ENCODE measurements around the gene MYLK. TPM values are rescaled to one million over a fixed set of nuclear protein-coding genes. Genes with fewer than 3 reads are reported as not detected.
"Not testable (repeated sequence)": the region's sequence is repeated elsewhere in the genome, so short reads cannot be mapped to it uniquely, and the experiment has no call there.

The MYLK gene
- 1,000 to 10,000 TPM; 1,187 to 1,887 TPM for total RNA-seq
- long read RNA-seq, donor 1, full-length matches to known transcripts: 422 of 779 reads
- long read RNA-seq, donor 1, partial matches to known transcripts: 194 of 779 reads
- long read RNA-seq, donor 1, other reads (novel, unspliced or antisense): 163 of 779 reads
- long read RNA-seq, donor 2, full-length matches to known transcripts: 440 of 1,496 reads
- long read RNA-seq, donor 2, partial matches to known transcripts: 759 of 1,496 reads
- long read RNA-seq, donor 2, other reads (novel, unspliced or antisense): 297 of 1,496 reads

- DNase-seq (ENCODE audit: low spot score): peak; percentile 89
- intact Hi-C loops (cut with DNase I): no loop called here
Measured at GRCh38 chr3:123884203-123884831, at the start of gene MYLK. Gene MYLK, minus strand, starts transcription at chr3:123884332. Its CDS starts 90,491 bp downstream, at chr3:123793841.

- no peak for DNase-seq (ENCODE audit: low spot score)
- intact Hi-C loops (cut with DNase I): no loop called here
Measured at GRCh38 chr3:123930445-123930844, 46.3 kb upstream of the MYLK start.

GRCh38 chr3:123929325-123929724 lies 45.2 kb upstream of the MYLK start:
- no peak for DNase-seq (ENCODE audit: low spot score)
- intact Hi-C loops (cut with DNase I): no loop called here

- intact Hi-C loops (cut with DNase I): no loop called here
- no peak for DNase-seq (ENCODE audit: low spot score)
Measured at GRCh38 chr3:123926396-123926795, 42.3 kb upstream of the MYLK start.

- intact Hi-C loops (cut with DNase I): no loop called here
- no peak for DNase-seq (ENCODE audit: low spot score)
Measured at GRCh38 chr3:123920868-123921267, 36.7 kb upstream of the MYLK start.

- no peak for DNase-seq (ENCODE audit: low spot score)
- intact Hi-C loops (cut with DNase I): no loop called here
Measured at GRCh38 chr3:123920383-123920782, 36.3 kb upstream of the MYLK start.

GRCh38 chr3:123919353-123919752 lies 35.2 kb upstream of the MYLK start:
- no peak for DNase-seq (ENCODE audit: low spot score)
- intact Hi-C loops (cut with DNase I): no loop called here

- intact Hi-C loops (cut with DNase I): no loop called here
- DNase-seq (ENCODE audit: low spot score): no peak
Measured at GRCh38 chr3:123914829-123915228, 30.7 kb upstream of the MYLK start.

GRCh38 chr3:123909785-123910184 lies 25.7 kb upstream of the MYLK start:
- intact Hi-C loops (cut with DNase I): no loop called here
- DNase-seq (ENCODE audit: low spot score): no peak

GRCh38 chr3:123907720-123908119 lies 23.6 kb upstream of the MYLK start:
- intact Hi-C loops (cut with DNase I): no loop called here
- DNase-seq (ENCODE audit: low spot score): no peak

- no peak for DNase-seq (ENCODE audit: low spot score)
- intact Hi-C loops (cut with DNase I): no loop called here
Measured at GRCh38 chr3:123899300-123899865, 15.3 kb upstream of the MYLK start.

- intact Hi-C loops (cut with DNase I): no loop called here
- DNase-seq (ENCODE audit: low spot score): no peak
Measured at GRCh38 chr3:123893012-123893411, 8.9 kb upstream of the MYLK start.

- DNase-seq (ENCODE audit: low spot score): no peak
- intact Hi-C loops (cut with DNase I): no loop called here
Measured at GRCh38 chr3:123892195-123892594, 8.1 kb upstream of the MYLK start.

- intact Hi-C loops (cut with DNase I); DNase-seq (ENCODE audit: low spot score): not testable (repeated sequence)
Measured at GRCh38 chr3:123890991-123891390, 6.9 kb upstream of the MYLK start.

GRCh38 chr3:123890162-123890561 lies 6.0 kb upstream of the MYLK start:
- DNase-seq (ENCODE audit: low spot score); intact Hi-C loops (cut with DNase I): not testable (repeated sequence)

GRCh38 chr3:123884993-123885392 lies 861 bp upstream of the MYLK start:
- intact Hi-C loops (cut with DNase I): no loop called here
- no peak for DNase-seq (ENCODE audit: low spot score)

- DNase-seq (ENCODE audit: low spot score): peak; percentile 81
Measured at GRCh38 chr3:123883701-123884202, 380 bp downstream of the MYLK start.

GRCh38 chr3:123883111-123883510 lies 1.0 kb downstream of the MYLK start:
- DNase-seq (ENCODE audit: low spot score): no peak
- intact Hi-C loops (cut with DNase I): no loop called here

More at GRCh38 chr3:123883701-123884202, 380 bp downstream of the MYLK start:
- intact Hi-C loops (cut with DNase I): no loop called here

GRCh38 chr3:123881771-123882170 lies 2.4 kb downstream of the MYLK start:
- intact Hi-C loops (cut with DNase I): no loop called here

GRCh38 chr3:123880998-123881561 lies 3.1 kb downstream of the MYLK start:
- intact Hi-C loops (cut with DNase I): no loop called here
- no peak for DNase-seq (ENCODE audit: low spot score)

More at GRCh38 chr3:123881771-123882170, 2.4 kb downstream of the MYLK start:
- no peak for DNase-seq (ENCODE audit: low spot score)
